DND-41 (cell line): Measurements from ENCODE around the gene CCDC91.

Source experiments
- EZH2 ChIP-seq: IDR thresholded peaks from 3 replicates; pipeline ENCODE4 v1.6.1; 2012; ENCODE audit warnings: borderline replicate concordance, low read depth, mild to moderate bottlenecking, moderate library complexity, low read length, inconsistent platforms; ENCODE audit not compliant: severe bottlenecking
- TF ChIP-seq, protein P1 (sequence below): IDR thresholded peaks from 2 replicates; pipeline ENCODE4 v1.5.1; 2012; ENCODE audit warnings: borderline replicate concordance, low read length, moderate library complexity, mild to moderate bottlenecking; ENCODE audit not compliant: poor library complexity, severe bottlenecking; ENCODE audit errors: extremely low read depth

DNA sequence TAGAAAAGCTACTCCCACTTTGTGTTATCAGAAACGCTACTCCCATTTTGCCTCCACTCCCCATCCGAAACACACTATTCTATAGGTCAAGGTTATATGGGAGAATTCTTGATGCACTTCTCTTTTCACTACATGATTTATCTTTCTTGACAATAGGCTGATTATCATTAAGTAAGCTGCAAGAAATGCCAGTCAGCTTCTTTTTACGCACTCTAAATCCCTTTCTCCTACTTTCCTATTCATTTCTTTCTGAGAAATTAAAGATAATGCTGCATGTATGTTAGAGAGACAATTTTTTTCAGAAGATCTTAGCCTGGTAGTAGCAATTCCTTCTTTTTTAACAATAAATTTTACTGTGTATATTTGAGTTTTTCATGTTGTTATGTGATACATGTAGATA, 41.0 kb upstream of the CCDC91 start:
- TF ChIP-seq, protein P1, sequence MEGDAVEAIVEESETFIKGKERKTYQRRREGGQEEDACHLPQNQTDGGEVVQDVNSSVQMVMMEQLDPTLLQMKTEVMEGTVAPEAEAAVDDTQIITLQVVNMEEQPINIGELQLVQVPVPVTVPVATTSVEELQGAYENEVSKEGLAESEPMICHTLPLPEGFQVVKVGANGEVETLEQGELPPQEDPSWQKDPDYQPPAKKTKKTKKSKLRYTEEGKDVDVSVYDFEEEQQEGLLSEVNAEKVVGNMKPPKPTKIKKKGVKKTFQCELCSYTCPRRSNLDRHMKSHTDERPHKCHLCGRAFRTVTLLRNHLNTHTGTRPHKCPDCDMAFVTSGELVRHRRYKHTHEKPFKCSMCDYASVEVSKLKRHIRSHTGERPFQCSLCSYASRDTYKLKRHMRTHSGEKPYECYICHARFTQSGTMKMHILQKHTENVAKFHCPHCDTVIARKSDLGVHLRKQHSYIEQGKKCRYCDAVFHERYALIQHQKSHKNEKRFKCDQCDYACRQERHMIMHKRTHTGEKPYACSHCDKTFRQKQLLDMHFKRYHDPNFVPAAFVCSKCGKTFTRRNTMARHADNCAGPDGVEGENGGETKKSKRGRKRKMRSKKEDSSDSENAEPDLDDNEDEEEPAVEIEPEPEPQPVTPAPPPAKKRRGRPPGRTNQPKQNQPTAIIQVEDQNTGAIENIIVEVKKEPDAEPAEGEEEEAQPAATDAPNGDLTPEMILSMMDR: no peak
- TF ChIP-seq EZH2: no peak
